ENCODE data around the gene PRDM16. TPM values are rescaled to one million over a fixed set of nuclear protein-coding genes. Genes with fewer than 3 reads are reported as not detected.

The PRDM16 gene
- polyA plus RNA-seq, 1 donor (not counting 4 experiments of a cell fraction or from before 2014, with no cell fraction given): 0.05 TPM

DNA sequence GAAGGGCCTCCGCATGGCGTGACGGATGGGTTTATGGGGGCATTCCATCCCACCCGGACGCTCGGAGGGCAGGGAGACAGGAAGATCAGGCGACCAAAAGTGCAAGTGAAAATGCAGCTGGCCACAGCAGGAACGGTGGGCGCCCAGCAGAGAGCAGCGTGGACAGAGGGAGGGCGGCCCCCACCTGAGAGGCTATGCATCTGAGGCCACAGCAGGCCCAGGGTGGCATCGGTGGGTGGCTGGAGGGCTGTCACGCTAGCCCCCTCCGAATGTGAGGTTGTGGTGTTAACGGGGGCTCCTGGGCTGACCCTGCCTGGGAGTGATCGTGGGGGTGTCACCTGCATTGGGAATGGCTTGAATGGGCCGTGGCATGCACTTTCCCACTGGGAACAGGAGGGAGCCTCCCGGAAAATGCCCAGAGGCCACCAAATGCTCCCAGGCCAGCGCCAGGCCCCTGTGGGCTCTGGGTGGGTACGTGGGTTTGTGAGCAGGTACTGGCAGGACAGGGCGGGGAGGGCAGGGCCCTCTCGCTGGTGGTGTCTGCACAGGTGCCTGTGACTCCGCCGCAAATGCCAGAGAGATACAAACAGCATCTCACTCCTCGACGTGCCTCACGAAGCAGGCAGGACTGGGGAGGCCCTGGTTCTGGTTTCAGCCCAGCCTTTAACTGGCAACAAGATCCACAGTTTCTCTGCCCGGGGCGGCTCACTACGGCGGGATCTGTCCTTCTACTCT, 172.8 kb downstream of the PRDM16 start:
- dilution Hi-C loops (cut with MboI; ENCODE audit: extremely low pct_ligation_motif_present, low sequenced_read_pairs): no loop called here
- DNase-seq (ENCODE audit: low read depth, low spot score) (no peak), FAIRE-seq (no peak)
- H3K4me3 ChIP-seq (ENCODE audit: control insufficient read depth in 2 of 3, extremely low read depth in 1 of 3, insufficient read depth in 2 of 3, low read depth in 1 of 3, low read length in 3 of 3): no peak overlapping the region
- H3K9me3 ChIP-seq (ENCODE audit: control insufficient read depth, low read depth, low read length): peaks cover 4% of the 10 kb centered on the region
- H3K4me1 ChIP-seq (ENCODE audit: control insufficient read depth, extremely low read depth, insufficient read depth, low read length): no peaks in the 10 kb centered on the region
- H2AFZ ChIP-seq (ENCODE audit: control insufficient read depth, low read length): no peak overlapping the region
- no peak overlapping the region for H3K4me2 ChIP-seq (ENCODE audit: control insufficient read depth, extremely low read depth, insufficient read depth, low read depth, low read length)
- no peaks in the 10 kb centered on the region for H3K36me3 ChIP-seq (ENCODE audit: control insufficient read depth in 2 of 2, extremely low read depth in 1 of 2, insufficient read depth in 2 of 2, low read length in 2 of 2)
- H3K79me2 ChIP-seq (ENCODE audit: control insufficient read depth, insufficient read depth, low read length): no peaks in the 10 kb centered on the region
- no peak overlapping the region for H3K27ac ChIP-seq (ENCODE audit: control insufficient read depth, insufficient read depth, low read length)
- H3K9me1 ChIP-seq (ENCODE audit: control insufficient read depth, extremely low read depth, insufficient read depth, low read length): no peaks in the 10 kb centered on the region
- H4K20me1 ChIP-seq (ENCODE audit: control insufficient read depth, extremely low read depth, insufficient read depth, low read length): no peaks in the 10 kb centered on the region
- H3K27me3 ChIP-seq (ENCODE audit: control insufficient read depth, extremely low read depth, insufficient read depth, low read length): peaks cover 5% of the 10 kb centered on the region
- no peak overlapping the region for H3K9ac ChIP-seq (ENCODE audit: control insufficient read depth, extremely low read depth, insufficient read depth, low read length)
- TF ChIP-seq CTCF (optimal IDR thresholded peaks at IDR 0.05 in 1 of 3, IDR thresholded peaks at IDR 0.05 in 1 of 3, conservative IDR thresholded peaks at IDR 0.05 in 1 of 3; ENCODE audit: extremely low read depth in 1 of 3, insufficient read depth in 2 of 3, low read length in 3 of 3): no peak
- TF ChIP-seq EZH2 (IDR thresholded peaks at IDR 0.05; ENCODE audit: low read length): no peak

DNA sequence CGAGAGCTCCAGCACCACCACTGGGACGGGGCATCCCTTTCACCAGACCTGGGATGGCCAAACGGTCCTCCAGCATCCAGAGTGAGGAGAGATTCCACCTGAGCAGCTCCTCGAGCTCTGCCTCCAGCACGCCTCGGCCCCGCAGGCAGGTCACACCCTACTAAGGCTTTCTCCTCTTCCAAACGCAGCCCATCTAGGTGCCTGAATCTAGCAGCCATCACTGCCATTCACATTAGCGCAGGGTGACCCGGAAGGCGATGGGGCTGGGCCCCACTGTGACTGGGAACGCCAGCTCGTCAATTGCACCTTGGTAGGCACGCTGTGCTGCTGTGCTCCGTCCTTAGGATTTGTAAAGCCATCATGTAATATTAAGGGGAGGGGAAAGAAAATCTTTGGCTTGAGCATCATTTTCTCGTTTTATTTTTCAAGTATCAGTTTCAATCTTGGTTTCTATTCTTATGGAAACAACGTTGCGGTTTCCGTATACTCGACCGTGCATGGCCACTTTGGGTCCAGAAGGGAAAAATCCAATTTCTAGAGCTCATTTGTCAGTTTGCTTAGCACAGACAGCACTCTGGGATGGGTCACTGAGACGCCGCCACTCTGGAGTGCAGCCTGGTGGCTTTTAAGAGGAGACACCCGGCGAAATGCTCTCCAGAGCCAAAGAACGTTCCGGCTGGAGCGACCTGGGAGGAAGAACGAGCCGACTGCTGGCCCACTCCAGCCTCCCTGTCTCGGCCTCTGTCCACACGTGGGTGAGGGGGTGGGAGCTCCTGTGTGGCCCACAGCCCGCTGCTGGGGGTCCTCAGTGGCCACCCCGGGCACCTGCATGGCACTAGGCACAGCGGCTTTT, 173.6 kb downstream of the PRDM16 start:
- Histone ChIP-seq H2AFZ (ENCODE audit: control insufficient read depth, low read length) (no peak overlapping the region), H3K79me2 (ENCODE audit: control insufficient read depth, insufficient read depth, low read length) (no peaks in the 10 kb centered on the region), H3K36me3 (ENCODE audit: control insufficient read depth in 2 of 2, extremely low read depth in 1 of 2, insufficient read depth in 2 of 2, low read length in 2 of 2) (no peaks in the 10 kb centered on the region), H3K4me3 (ENCODE audit: control insufficient read depth in 2 of 3, extremely low read depth in 1 of 3, insufficient read depth in 2 of 3, low read depth in 1 of 3, low read length in 3 of 3) (no peak overlapping the region), H3K4me2 (ENCODE audit: control insufficient read depth, extremely low read depth, insufficient read depth, low read depth, low read length) (no peak overlapping the region), H3K9me1 (ENCODE audit: control insufficient read depth, extremely low read depth, insufficient read depth, low read length) (no peaks in the 10 kb centered on the region), H3K9me3 (ENCODE audit: control insufficient read depth, low read depth, low read length) (peaks cover 4% of the 10 kb centered on the region), H4K20me1 (ENCODE audit: control insufficient read depth, extremely low read depth, insufficient read depth, low read length) (no peaks in the 10 kb centered on the region), H3K4me1 (ENCODE audit: control insufficient read depth, extremely low read depth, insufficient read depth, low read length) (no peaks in the 10 kb centered on the region), H3K27me3 (ENCODE audit: control insufficient read depth, extremely low read depth, insufficient read depth, low read length) (peaks cover 11% of the 10 kb centered on the region), H3K27ac (ENCODE audit: control insufficient read depth, insufficient read depth, low read length) (no peak overlapping the region), H3K9ac (ENCODE audit: control insufficient read depth, extremely low read depth, insufficient read depth, low read length) (no peak overlapping the region)
- no peak for DNase-seq (ENCODE audit: low read depth, low spot score)
- no peak for FAIRE-seq
- dilution Hi-C loops (cut with MboI; ENCODE audit: extremely low pct_ligation_motif_present, low sequenced_read_pairs): no loop called here
- no peak for TF ChIP-seq EZH2 (IDR thresholded peaks at IDR 0.05; ENCODE audit: low read length)
- no peak for TF ChIP-seq CTCF (optimal IDR thresholded peaks at IDR 0.05 in 1 of 3, IDR thresholded peaks at IDR 0.05 in 1 of 3, conservative IDR thresholded peaks at IDR 0.05 in 1 of 3; ENCODE audit: extremely low read depth in 1 of 3, insufficient read depth in 2 of 3, low read length in 3 of 3)
